T-cell (primary cell): ENCODE measurements around the gene TRIP10. TPM values are rescaled to one million over a fixed set of nuclear protein-coding genes. Genes with fewer than 3 reads are reported as not detected.
A peak's percentile ranks its signal among the peaks of the same experiment; 100 is the strongest.
"Not testable (repeated sequence)": the region's sequence is repeated elsewhere in the genome, so short reads cannot be mapped to it uniquely, and the experiment has no call there.

Experiments
- ATAC-seq, 4 experiments: fragments of 200-7000 bp in 3 of 4; fragments of 150-1000 bp in 1 of 4; cut with Tn5 transposase; replicated peaks in 1 of 4; 1 replicate in 3 of 4; 2 replicates in 1 of 4; pipeline ENCODE4 v1.10.0; 2021; ENCODE audit warnings: moderate library complexity in 3 of 4, mild to moderate bottlenecking in 2 of 4, moderate number of reproducible peaks in 1 of 4
- CTCF ChIA-PET, 2 donors: fragments of 300-600 bp; sonication (Branson Sonifier 250); formaldehyde crosslinking; loops; one replicate each; lab custom pipeline; 2022; ENCODE audit warnings: antibody characterized with exemption in 2 of 2; lab: Charles Lee
- POLR2A ChIA-PET, 2 donors: fragments of 300-600 bp; sonication (Branson Sonifier 250); formaldehyde crosslinking; loops; one replicate each; lab custom pipeline; 2022; ENCODE audit warnings: antibody characterized with exemption in 2 of 2; lab: Charles Lee
- DNase-seq, 35 experiments: peaks; one replicate each; pipeline versions ENCODE4 v3.0.0 to v3.0.0-alpha.2; 2013 to 2023
- H3K27ac ChIP-seq: one replicate; pipeline ENCODE4 v1.5.1; 2013; ENCODE audit warnings: low read length
- H3K27me3 ChIP-seq, 2 experiments: replicated peaks in 1 of 2; 1 replicate in 1 of 2; 2 replicates in 1 of 2; pipeline versions ENCODE4 v1.6.1 to v1.7.0; 2013; ENCODE audit warnings: low read length in 1 of 2, mixed read lengths in 1 of 2; ENCODE audit not compliant: control insufficient read depth in 2 of 2, insufficient read depth in 2 of 2; ENCODE audit errors: extremely low read depth in 1 of 2
- H3K36me3 ChIP-seq, 2 donors: 1 replicate in 1 of 2; 2 replicates in 1 of 2; pipeline versions ENCODE4 v1.6.1 to v1.7.0; 2013; ENCODE audit warnings: low read length in 1 of 2; ENCODE audit not compliant: control insufficient read depth in 2 of 2, insufficient read depth in 1 of 2; ENCODE audit errors: extremely low read depth in 1 of 2
- H3K4me1 ChIP-seq, 2 experiments: 1 replicate in 1 of 2; 2 replicates in 1 of 2; pipeline versions ENCODE4 v1.6.1 to v1.7.0; 2013; ENCODE audit warnings: low read length in 2 of 2, mixed read lengths in 1 of 2; ENCODE audit not compliant: insufficient read depth in 2 of 2, control insufficient read depth in 1 of 2; ENCODE audit errors: extremely low read depth in 1 of 2
- H3K4me3 ChIP-seq, 2 donors: 1 replicate in 1 of 2; 2 replicates in 1 of 2; pipeline versions ENCODE4 v1.5.1 to v1.7.0; 2013; ENCODE audit warnings: mild to moderate bottlenecking in 2 of 2, low read length in 1 of 2, moderate library complexity in 1 of 2; ENCODE audit not compliant: control insufficient read depth in 1 of 2; ENCODE audit errors: extremely low read depth in 1 of 2
- H3K9me3 ChIP-seq: 2 replicates; pipeline ENCODE4 v1.7.0; 2013
- H3K27ac Mint-ChIP-seq, 2 donors: one replicate each; pipeline ENCODE4 v1.8.0; 2020 to 2021; ENCODE audit warnings: mild to moderate bottlenecking in 2 of 2, mixed read lengths in 2 of 2
- H3K27me3 Mint-ChIP-seq, 2 donors: one replicate each; pipeline ENCODE4 v1.8.0; 2021 to 2022; ENCODE audit warnings: mixed read lengths in 2 of 2
- H3K36me3 Mint-ChIP-seq: one replicate; pipeline ENCODE4 v1.8.0; 2021; ENCODE audit warnings: mixed read lengths
- H3K4me1 Mint-ChIP-seq, 3 donors: one replicate each; pipeline ENCODE4 v1.8.0; 2020 to 2022; ENCODE audit warnings: mixed read lengths in 3 of 3, mild to moderate bottlenecking in 1 of 3
- H3K4me3 Mint-ChIP-seq, 3 donors: one replicate each; pipeline ENCODE4 v1.8.0; 2020 to 2022; ENCODE audit warnings: mild to moderate bottlenecking in 3 of 3, mixed read lengths in 3 of 3, moderate library complexity in 3 of 3
- H3K9me3 Mint-ChIP-seq, 3 donors: one replicate each; pipeline ENCODE4 v1.8.0; 2020 to 2022; ENCODE audit warnings: mixed read lengths in 3 of 3
- WGBS: methylation state at CpG from one replicate; pipeline ENCODE4 v1.1.5; 2013; ENCODE audit warnings: missing lambda C conversion rate; ENCODE audit not compliant: insufficient coverage; 5-methylcytosine and 5-hydroxymethylcytosine counted together
- total RNA-seq, 35 experiments: library from RNA in 6 of 35; stranded (reverse) in 6 of 35; fragments of 120-200 nt in 1 of 35; gene quantifications; one replicate each; pipeline versions ENCODE4 v1.2.1 to v1.2.4 and lab custom pipeline; 2013 to 2026

Gene TRIP10
- total RNA-seq, 5 donors from 2014 or later (not counting 1 experiment from before 2014, with no cell fraction given): 2.6 to 8.7 (median 7.3) TPM

DNA sequence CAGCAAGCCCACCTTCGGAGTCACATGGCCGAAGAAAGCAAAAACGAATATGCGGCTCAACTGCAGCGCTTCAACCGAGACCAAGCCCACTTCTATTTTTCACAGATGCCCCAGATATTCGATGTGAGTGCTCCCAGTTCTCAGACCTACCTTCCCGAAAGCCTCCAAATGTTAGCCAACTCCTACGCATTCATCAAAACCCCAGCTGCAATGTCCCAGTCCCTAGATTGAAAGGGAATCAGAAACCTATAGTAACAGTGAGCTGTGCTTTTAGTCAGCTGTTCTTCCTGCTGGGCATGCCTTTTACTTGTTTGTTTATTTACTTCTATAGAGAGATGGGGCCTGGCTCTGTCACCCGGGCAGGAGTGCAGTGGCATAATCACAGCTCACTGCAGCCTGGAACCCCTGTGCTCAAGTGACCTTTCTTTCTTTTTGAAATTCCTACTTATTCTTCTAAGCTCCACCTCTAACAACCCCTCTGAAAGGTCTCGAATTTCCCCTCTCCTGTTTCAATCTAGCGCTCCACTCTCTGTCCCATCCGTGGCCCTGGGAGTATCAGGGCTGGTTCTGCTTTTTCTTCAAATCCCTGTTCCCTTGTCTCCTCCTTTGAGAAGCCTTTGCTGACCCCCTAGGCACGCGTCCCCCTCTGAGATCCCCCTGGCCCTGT, 4.4 kb downstream of the TRIP10 start:
- ChIA-PET CTCF (no interaction called here), POLR2A (no interaction called here)
- Mint-ChIP-seq H3K9me3 (no peaks in the 10 kb centered on the region), H3K4me3 (no peak overlapping the region), H3K4me1 (peaks cover 12 to 18% (median 17%) of the 10 kb centered on the region in 3 donors), H3K36me3 (peaks cover 33% of the 10 kb centered on the region), H3K27me3 (no peaks in the 10 kb centered on the region), H3K27ac (peak overlapping the region; percentile 31 to 37)
- Histone ChIP-seq H3K4me1 (peaks cover 5 to 24% of the 10 kb centered on the region in 2 experiments), H3K27ac (no peak overlapping the region), H3K9me3 (no peaks in the 10 kb centered on the region), H3K27me3 (peaks cover 0 to 14% of the 10 kb centered on the region in 2 experiments), H3K4me3 (no peak overlapping the region), H3K36me3 (peaks cover 9 to 18% of the 10 kb centered on the region in 2 donors)
- ATAC-seq (no peak), DNase-seq (no peak)
- WGBS: 92% methylated on average over 12 of the region's 15 CpGs

DNA sequence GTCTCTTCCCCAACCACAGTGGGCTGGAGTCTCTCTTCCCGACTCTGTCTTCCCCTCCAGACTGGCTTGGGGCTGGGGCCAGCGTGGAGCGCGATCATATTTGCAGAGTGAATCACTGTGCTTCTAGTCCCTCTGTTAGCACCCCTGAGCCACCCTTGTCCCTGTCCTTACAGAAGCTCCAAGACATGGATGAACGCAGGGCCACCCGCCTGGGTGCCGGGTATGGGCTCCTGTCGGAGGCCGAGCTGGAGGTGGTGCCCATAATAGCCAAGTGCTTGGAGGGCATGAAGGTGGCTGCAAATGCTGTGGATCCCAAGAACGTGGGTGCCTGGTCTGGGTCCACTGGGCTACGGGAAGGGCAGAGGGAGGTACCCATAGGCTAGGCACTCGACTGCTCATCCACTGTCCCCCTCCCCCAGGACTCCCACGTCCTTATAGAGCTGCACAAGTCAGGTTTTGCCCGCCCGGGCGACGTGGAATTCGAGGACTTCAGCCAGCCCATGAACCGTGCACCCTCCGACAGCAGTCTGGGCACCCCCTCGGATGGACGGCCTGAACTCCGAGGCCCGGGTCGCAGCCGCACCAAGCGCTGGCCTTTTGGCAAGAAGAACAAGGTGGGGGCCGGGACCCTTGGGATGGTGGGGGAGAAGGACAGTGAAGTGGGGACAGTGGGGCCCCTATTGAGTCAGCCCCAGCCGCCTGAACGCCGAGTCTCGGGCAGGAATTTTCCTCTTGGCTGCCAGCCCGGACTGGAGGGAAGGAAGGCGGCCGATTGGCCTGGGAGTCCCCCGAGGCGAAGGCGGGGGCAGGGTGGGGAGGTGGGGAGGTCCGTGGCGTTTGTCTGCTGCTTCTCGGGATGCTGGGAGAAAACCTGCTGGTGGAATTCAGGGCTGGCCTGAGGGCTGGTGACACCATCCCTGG, 5.2 kb downstream of the TRIP10 start:
- WGBS: 91% methylated on average over 30 of the region's 41 CpGs
- H3K9me3 ChIP-seq: no peaks in the 10 kb centered on the region
- Mint-ChIP-seq H3K4me3 (no peak overlapping the region), H3K9me3 (no peaks in the 10 kb centered on the region), H3K27me3 (no peaks in the 10 kb centered on the region), H3K4me1 (peaks cover 7 to 12% (median 11%) of the 10 kb centered on the region in 3 donors), H3K36me3 (peaks cover 35% of the 10 kb centered on the region), H3K27ac (peak overlapping the region in 1 of 2 donors; percentile 31)
- POLR2A ChIA-PET: no interaction called here
- peaks cover 12 to 24% of the 10 kb centered on the region in 2 donors for H3K36me3 ChIP-seq
- ATAC-seq (no peak), DNase-seq (no peak)
- CTCF ChIA-PET: no interaction called here
- peaks cover 3 to 17% of the 10 kb centered on the region in 2 experiments for H3K4me1 ChIP-seq
- no peak overlapping the region for H3K27ac ChIP-seq
- no peak overlapping the region for H3K4me3 ChIP-seq
- H3K27me3 ChIP-seq: peaks cover 0 to 14% of the 10 kb centered on the region in 2 experiments

DNA sequence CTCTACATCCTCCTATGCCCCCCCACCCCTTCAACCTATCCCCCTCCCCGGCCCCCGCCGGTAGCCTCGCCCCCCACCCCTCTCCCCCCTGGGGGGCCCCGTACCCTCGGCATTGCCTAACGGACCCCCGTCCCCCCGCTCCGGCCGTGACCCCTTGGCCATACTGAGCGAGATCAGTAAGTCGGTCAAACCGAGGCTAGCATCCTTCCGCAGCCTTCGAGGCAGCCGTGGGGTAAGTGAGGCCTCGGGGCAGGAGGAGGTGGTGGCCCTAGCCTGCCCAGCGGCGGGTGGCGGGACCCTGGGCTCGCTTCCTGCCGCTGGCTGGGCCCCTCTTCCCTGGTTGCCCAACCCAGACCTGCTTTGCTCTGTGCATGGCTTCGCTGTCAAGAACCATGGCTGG, 6.5 kb downstream of the TRIP10 start:
- no peak overlapping the region for H3K27ac Mint-ChIP-seq
- H3K9me3 ChIP-seq: no peaks in the 10 kb centered on the region
- H3K27ac ChIP-seq: no peak overlapping the region
- peaks cover 38% of the 10 kb centered on the region for H3K36me3 Mint-ChIP-seq
- no peak overlapping the region for H3K4me3 Mint-ChIP-seq
- H3K9me3 Mint-ChIP-seq: no peaks in the 10 kb centered on the region
- ATAC-seq: no peak
- no peaks in the 10 kb centered on the region for H3K27me3 Mint-ChIP-seq
- CTCF ChIA-PET: no interaction called here
- H3K4me1 Mint-ChIP-seq: peaks cover 5 to 10% (median 8%) of the 10 kb centered on the region in 3 donors
- 95% methylated on average over 13 of the region's 24 CpGs for WGBS
- DNase-seq: no peak
- no peak overlapping the region for H3K4me3 ChIP-seq
- H3K27me3 ChIP-seq: peaks cover 0 to 2% of the 10 kb centered on the region in 2 experiments
- POLR2A ChIA-PET: no interaction called here
- H3K36me3 ChIP-seq: peaks cover 12 to 26% of the 10 kb centered on the region in 2 donors
- peaks cover 0 to 3% of the 10 kb centered on the region in 2 experiments for H3K4me1 ChIP-seq

GRCh38 chr19:6748543-6748942, 9.1 kb downstream of the TRIP10 start:
- H3K9me3 ChIP-seq, CTCF ChIA-PET, H3K27ac ChIP-seq, H3K9me3 Mint-ChIP-seq, H3K4me3 Mint-ChIP-seq, POLR2A ChIA-PET, H3K4me1 ChIP-seq, DNase-seq, ATAC-seq, H3K27me3 Mint-ChIP-seq, H3K27me3 ChIP-seq, H3K27ac Mint-ChIP-seq, H3K4me3 ChIP-seq: not testable (repeated sequence)
- peaks cover 22 to 48% of the 10 kb centered on the region in 2 donors for H3K36me3 ChIP-seq
- Mint-ChIP-seq H3K36me3 (peaks cover 38% of the 10 kb centered on the region), H3K4me1 (peaks cover 2 to 13% (median 8%) of the 10 kb centered on the region in 3 donors)
- WGBS: 95% methylated on average over 9 of the region's 10 CpGs

GRCh38 chr19:6750062-6750461, 10.6 kb downstream of the TRIP10 start:
- no peak for ATAC-seq
- H3K4me1 Mint-ChIP-seq: peaks cover 6 to 12% (median 11%) of the 10 kb centered on the region in 3 donors
- no peak for DNase-seq
- H3K36me3 Mint-ChIP-seq: peaks cover 41% of the 10 kb centered on the region
- Histone ChIP-seq H3K27ac (no peak overlapping the region), H3K27me3 (no peaks in the 10 kb centered on the region), H3K4me3 (no peak overlapping the region), H3K36me3 (peaks cover 27 to 59% of the 10 kb centered on the region in 2 donors), H3K4me1 (peaks cover 0 to 16% of the 10 kb centered on the region in 2 experiments), H3K9me3 (no peaks in the 10 kb centered on the region)
- POLR2A ChIA-PET: no interaction called here
- CTCF ChIA-PET: no interaction called here
- no peak overlapping the region for H3K4me3 Mint-ChIP-seq
- no peak overlapping the region for H3K27ac Mint-ChIP-seq
- no peaks in the 10 kb centered on the region for H3K27me3 Mint-ChIP-seq
- H3K9me3 Mint-ChIP-seq: no peaks in the 10 kb centered on the region
- WGBS: 97% methylated on average over 7 of the region's 20 CpGs

DNA sequence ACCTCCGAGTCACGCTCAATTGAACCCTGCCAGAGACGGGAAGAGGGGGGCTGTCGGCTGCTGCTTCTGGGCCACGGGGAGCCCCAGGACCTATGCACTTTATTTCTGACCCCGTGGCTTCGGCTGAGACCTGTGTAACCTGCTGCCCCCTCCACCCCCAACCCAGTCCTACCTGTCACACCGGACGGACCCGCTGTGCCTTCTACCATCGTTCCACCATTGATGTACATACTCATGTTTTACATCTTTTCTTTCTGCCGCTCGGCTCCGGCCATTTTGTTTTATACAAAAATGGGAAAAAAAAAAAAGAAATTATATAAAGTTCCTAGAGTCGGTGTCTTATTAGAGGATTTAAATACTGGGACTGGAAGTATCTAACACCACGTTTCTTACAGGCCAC, 11.7 kb downstream of the TRIP10 start:
- no peak for ATAC-seq
- Histone ChIP-seq H3K27ac (no peak overlapping the region), H3K9me3 (no peaks in the 10 kb centered on the region), H3K4me1 (peaks cover 0 to 16% of the 10 kb centered on the region in 2 experiments), H3K27me3 (no peaks in the 10 kb centered on the region), H3K36me3 (peaks cover 24 to 61% of the 10 kb centered on the region in 2 donors), H3K4me3 (no peak overlapping the region)
- ChIA-PET POLR2A (interaction anchor here in 1 of 2 donors (0.6 kb wide), 2 partner anchors 32 to 589 kb away, joined by 3 read pairs; no protein-coding TSS in a partner anchor), CTCF (no interaction called here)
- Mint-ChIP-seq H3K36me3 (peaks cover 34% of the 10 kb centered on the region), H3K27me3 (no peaks in the 10 kb centered on the region), H3K27ac (peak overlapping the region in 1 of 2 donors; percentile 4), H3K4me1 (peaks cover 6 to 12% (median 11%) of the 10 kb centered on the region in 3 donors), H3K4me3 (no peak overlapping the region), H3K9me3 (no peaks in the 10 kb centered on the region)
- DNase-seq: no peak
- WGBS: 100% methylated on average over 4 of the region's 16 CpGs
